LHCN-M2 (cell line): ENCODE measurements around the gene OR51E2. TPM values are rescaled to one million over a fixed set of nuclear protein-coding genes. Genes with fewer than 3 reads are reported as not detected.

Source experiments
- DNase-seq: peaks from one replicate; pipeline ENCODE4 v3.0.0-alpha.2; 2012; ENCODE audit warnings: low read depth
- total RNA-seq: library from RNA; depleted of rRNA; stranded (reverse); fragments of >200 nt; gene quantifications from 2 replicates; pipeline ENCODE4 v1.2.3, GENCODE V29; 2014; rRNA removed

Gene OR51E2
- total RNA-seq, 1 experiment from 2014 or later = not detected

GRCh38 chr11:4664183-4664582 lies 33.5 kb downstream of the OR51E2 start:
- no peak for DNase-seq

DNA sequence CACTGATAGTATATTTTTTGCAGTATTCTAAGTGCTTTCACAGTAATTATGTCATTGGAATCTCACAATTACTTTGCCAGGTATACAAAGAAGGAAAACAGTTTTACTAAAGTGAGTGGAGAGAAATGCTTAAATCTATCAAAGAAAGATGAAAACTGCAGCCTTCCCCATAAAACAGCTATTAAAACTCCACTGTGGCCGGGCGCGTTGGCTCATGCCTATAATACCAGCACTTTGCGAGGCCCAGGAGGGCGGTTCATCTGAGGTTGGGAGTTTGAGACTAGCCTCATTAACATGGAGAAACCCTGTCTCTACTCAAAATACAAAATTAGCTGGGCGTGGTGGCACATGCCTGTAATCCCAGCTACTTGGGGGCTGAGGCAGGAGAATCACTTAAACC lies 34.8 kb downstream of the OR51E2 start:
- no peak for DNase-seq

DNA sequence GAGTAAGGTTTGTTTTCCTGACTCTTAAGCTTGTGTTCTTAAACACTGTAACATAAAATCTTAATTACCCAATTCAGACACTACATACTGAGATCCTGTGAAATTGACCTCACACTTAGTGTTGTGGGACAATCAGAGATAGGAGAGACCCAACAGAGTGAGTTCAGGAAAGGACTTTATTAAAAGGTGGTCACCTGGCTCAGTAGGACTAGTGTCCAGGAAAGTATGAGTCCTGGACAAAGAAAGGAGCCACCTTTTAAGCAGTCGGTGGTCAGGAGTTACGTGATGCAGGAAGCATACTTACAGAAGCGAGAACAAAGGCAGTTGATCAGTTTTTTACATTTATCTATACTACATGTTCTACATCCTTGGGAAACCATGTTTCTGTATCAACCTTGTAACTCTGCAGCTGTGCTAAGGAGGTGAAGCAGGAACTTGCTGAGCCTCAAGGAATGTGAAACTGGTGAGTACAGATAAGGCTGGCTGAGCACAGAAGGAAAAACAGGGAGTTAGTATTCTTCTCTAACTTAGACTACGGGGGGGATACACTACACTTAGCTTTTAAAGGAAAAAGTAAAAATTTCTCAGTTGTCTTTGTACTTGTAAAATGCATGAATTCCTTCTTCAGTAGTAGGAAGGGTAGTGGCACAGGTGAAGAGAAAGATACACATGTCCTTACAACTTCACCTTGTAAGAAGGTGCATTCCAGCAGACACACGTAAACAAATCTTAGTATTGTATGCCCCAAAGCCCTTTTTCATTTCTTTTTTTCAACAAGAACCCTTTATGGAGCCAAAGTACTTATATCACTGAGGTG lies 38.8 kb downstream of the OR51E2 start:
- DNase-seq = no peak

DNA sequence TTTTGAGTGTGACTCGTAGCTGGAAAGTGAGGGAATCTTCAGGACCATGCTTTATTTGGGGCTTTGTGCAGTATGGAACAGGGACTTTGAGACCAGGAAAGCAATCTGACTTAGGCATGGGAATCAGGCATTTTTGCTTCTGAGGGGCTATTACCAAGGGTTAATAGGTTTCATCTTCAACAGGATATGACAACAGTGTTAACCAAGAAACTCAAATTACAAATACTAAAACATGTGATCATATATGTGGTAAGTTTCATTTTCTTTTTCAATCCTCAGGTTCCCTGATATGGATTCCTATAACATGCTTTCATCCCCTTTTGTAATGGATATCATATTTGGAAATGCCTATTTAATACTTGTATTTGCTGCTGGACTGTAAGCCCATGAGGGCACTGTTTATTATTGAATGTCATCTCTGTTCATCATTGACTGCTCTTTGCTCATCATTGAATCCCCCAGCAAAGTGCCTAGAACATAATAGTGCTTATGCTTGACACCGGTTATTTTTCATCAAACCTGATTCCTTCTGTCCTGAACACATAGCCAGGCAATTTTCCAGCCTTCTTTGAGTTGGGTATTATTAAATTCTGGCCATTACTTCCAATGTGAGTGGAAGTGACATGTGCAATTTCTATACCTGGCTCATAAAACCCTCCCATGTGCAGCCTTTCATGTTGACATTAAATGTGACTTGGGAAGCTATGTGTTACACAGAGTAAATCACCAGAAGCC lies 42.9 kb downstream of the OR51E2 start:
- DNase-seq = no peak

GRCh38 chr11:4647766-4648165 lies 49.9 kb downstream of the OR51E2 start:
- DNase-seq = no peak

- DNase-seq = no peak
Observed at GRCh38 chr11:4645974-4646373, 51.7 kb downstream of the OR51E2 start.

- no peak for DNase-seq
Observed at GRCh38 chr11:4644233-4644632, 53.4 kb downstream of the OR51E2 start.

GRCh38 chr11:4643682-4644081 lies 54.0 kb downstream of the OR51E2 start, which contains the start of gene OR51E1:
Gene OR51E1, plus strand, starts transcription at chr11:4643982. Its CDS starts 8,545 bp downstream, at chr11:4652527.
- no peak for DNase-seq

DNA sequence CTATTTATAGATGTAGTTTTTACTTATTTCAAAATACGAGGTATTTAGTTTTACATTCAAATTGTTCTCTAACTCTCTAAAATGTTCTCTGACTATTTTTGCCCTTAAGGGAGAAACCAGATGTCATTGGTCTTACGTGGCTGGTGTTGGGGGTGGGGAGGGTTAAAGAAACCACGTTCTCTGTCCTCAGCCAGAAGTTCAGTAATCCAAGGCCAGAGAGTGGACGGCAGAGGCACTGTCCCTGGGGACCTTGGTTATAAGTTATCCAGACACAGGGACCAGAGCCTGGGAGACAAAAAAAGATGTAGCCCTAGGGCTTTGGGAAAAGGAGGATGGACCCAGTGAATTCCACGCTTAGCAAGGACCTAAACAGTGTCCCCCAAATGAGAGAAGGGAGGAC lies 54.6 kb downstream of the OR51E2 start:
- DNase-seq = peak; percentile 5

DNA sequence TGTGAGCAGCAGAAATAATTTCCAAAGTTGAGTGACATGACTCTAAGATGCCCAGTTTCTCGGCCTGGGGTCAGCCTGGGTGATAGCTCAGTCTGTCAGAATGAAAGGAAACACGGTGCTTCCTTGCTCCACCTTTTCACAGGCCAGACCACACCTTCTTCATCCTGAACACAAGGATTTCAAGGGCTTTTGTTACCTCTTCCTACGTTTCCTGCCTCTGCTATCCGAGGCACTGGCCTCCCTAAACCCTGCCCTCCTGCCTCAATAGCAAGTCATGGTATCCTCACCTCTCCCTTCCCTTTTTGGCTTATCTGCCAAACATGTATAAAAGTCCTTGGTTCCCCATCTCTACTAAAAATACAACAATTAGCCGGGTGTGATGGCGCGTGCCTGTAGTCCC lies 55.6 kb downstream of the OR51E2 start:
- no peak for DNase-seq

DNA sequence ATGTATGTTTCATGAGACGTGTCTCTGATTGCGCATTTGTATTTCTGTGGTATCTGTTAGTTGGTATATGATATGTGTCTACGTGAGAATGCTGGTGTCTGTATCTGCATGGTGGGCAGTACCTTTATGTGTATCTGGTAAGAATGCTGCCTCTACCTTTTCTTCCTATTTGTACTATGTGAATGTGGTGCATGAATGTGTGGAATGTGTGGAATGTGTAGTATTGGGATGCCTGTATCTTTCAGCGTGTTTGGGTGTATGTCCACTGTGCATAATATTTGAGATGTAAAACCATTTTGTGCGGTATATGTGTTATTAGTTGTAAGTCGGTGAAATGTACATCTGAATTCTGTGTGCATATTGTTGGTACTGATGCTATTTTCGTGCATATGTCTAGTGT lies 56.2 kb downstream of the OR51E2 start:
- DNase-seq = no peak

- DNase-seq = no peak
Observed at GRCh38 chr11:4639931-4640330, 57.7 kb downstream of the OR51E2 start.

GRCh38 chr11:4637662-4638047 lies 60.0 kb downstream of the OR51E2 start:
- DNase-seq = no peak

DNA sequence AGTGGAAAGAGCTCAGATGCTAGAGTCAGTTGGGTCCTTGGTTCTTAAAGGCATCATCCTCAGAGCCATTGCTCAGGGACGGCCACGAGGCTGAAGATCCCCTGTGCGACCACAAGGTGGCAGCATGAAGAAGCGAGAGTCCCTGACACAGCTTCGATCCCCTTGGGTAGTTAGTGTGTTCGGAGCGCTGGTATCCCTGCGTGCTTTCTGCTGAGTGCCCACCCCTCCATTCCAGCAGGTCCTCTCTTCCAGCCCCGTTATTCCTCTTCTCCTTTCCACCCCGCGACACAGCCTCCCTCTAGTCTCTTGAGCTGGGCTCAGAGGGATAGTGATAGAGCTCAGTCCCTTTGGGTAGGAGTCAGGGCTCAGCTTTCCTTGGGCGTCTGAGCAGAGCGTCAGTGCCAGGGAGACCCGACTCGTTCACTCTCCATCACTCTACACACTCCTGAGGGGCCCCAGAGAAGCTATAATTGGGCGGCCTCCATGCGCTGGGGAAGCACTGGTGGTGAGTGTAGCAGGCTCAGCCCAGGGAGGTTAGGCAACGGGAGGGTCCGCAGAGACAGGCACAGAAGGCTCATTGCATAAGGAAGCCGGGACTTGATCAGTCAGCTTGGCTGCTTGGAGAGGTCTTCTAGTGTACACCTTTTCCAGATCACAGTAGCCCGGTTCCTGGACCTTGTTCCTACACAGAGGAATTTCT lies 60.5 kb downstream of the OR51E2 start, which contains the start of gene OR51D1:
OR51D1 (plus strand) TSS at position 516 of the 700 bp plus-strand sequence. CDS start 2,314 bp downstream, outside the sequence.
- peak; percentile 56 for DNase-seq

GRCh38 chr11:4636136-4636535 lies 61.5 kb downstream of the OR51E2 start:
- no peak for DNase-seq

Other genes with a start within 250 kb of the OR51E2 start
- not detected in 2 replicates for gene OR52K2, start 248.6 kb downstream of the OR51E2 start, total RNA-seq
- gene OR52K1, start 215.2 kb downstream of the OR51E2 start, total RNA-seq = not detected in 2 replicates
- not detected in 2 replicates for gene OR52M1, start 152.7 kb downstream of the OR51E2 start, total RNA-seq
- not detected in 2 replicates for gene OR52I2, start 116.1 kb downstream of the OR51E2 start, total RNA-seq
- gene OR52I1, start 103.8 kb downstream of the OR51E2 start, total RNA-seq = not detected in 2 replicates
- 13.7 and 19.3 TPM in 2 replicates for gene TRIM68, start 89.6 kb downstream of the OR51E2 start, total RNA-seq
- gene OR51D1, start 60.4 kb downstream of the OR51E2 start, total RNA-seq = not detected in 2 replicates
- not detected in 2 replicates for gene OR51E1, start 53.9 kb downstream of the OR51E2 start, total RNA-seq
- gene MMP26, start 6.9 kb upstream of the OR51E2 start, total RNA-seq = not detected in 2 replicates
- not detected in 2 replicates for gene OR51F1, start 72.1 kb upstream of the OR51E2 start, total RNA-seq
- not detected in 2 replicates for gene OR52R1, start 106.5 kb upstream of the OR51E2 start, total RNA-seq
- not detected in 2 replicates for gene OR51F2, start 123.5 kb upstream of the OR51E2 start, total RNA-seq
- gene OR51S1, start 151.4 kb upstream of the OR51E2 start, total RNA-seq = not detected in 2 replicates
- not detected in 2 replicates for gene OR51T1, start 184.0 kb upstream of the OR51E2 start, total RNA-seq
- not detected in 2 replicates for gene OR51A7, start 205.9 kb upstream of the OR51E2 start, total RNA-seq
- not detected in 2 replicates for gene OR51G2, start 221.5 kb upstream of the OR51E2 start, total RNA-seq
- gene OR51G1, start 226.5 kb upstream of the OR51E2 start, total RNA-seq = not detected in 2 replicates
- gene OR51A4, start 249.8 kb upstream of the OR51E2 start, total RNA-seq = not detected in 2 replicates